A549 (cell line): Measurements from ENCODE around the gene NTNG1.

Experiments
- CTCF ChIP-seq: fragments of >200 bp; sonication (Bioruptor Twin); formaldehyde crosslinking; IDR thresholded peaks from 3 replicates; pipeline ENCODE4 v1.5.1; 2016
- HEYL ChIP-seq: fragments of 250-450 bp; sonication (Bioruptor Pico); IDR thresholded peaks from 2 replicates; pipeline ENCODE4 v1.8.0; 2021; ENCODE audit warnings: mild to moderate bottlenecking, moderate library complexity
- RAD21 ChIP-seq, 2 experiments: fragments of >200 bp in 1 of 2; sonication (Bioruptor Twin) in 1 of 2; formaldehyde crosslinking in 1 of 2; IDR thresholded peaks in 1 of 2; conservative IDR thresholded peaks in 1 of 2; 2 replicates in 1 of 2; 3 replicates in 1 of 2; pipeline ENCODE4 v1.6.1; 2012 to 2018; ENCODE audit warnings: inconsistent platforms in 1 of 2
- RFX5 ChIP-seq: fragments of 450-650 bp; IDR thresholded peaks from 2 replicates; pipeline ENCODE4 v1.7.1; 2014; ENCODE audit warnings: antibody characterized with exemption, mild to moderate bottlenecking, moderate library complexity

- no peak for TF ChIP-seq CTCF
- TF ChIP-seq RAD21 (conservative IDR thresholded peaks at IDR 0.05 in 1 of 2, IDR thresholded peaks at IDR 0.05 in 1 of 2): no peak
- TF ChIP-seq HEYL (CRISPR knock-in tag): no peak
- TF ChIP-seq RFX5: no peak
Measured at GRCh38 chr1:107363154-107363553, 222.3 kb downstream of the NTNG1 start.
